PC-3 (cell line): ENCODE measurements around the gene TLE7. TPM values are rescaled to one million over a fixed set of nuclear protein-coding genes. Genes with fewer than 3 reads are reported as not detected.

ENCODE experiments used
- ATAC-seq: fragments of 200-7000 bp; cut with Tn5 transposase; 2 replicates; pipeline ENCODE4 v1.9.1; 2020; ENCODE audit warnings: mild to moderate bottlenecking, moderate library complexity
- BruUV-seq: library from RNA; stranded (reverse); fragments of 400-500 nt; replicated peaks from 2 replicates; lab custom pipeline; 2021; lab: Mats Ljungman, UMichigan
- CTCF ChIA-PET: fragments of 300-600 bp; sonication (Branson Sonifier 250); formaldehyde crosslinking; loops from one replicate; lab custom pipeline; 2022; ENCODE audit warnings: antibody characterized with exemption; lab: Charles Lee
- POLR2A ChIA-PET: fragments of 300-600 bp; sonication (Branson Sonifier 250); formaldehyde crosslinking; loops from one replicate; lab custom pipeline; 2022; ENCODE audit warnings: antibody characterized with exemption; ENCODE audit not compliant: unreplicated experiment; lab: Charles Lee
- DNase-seq: peaks from one replicate; pipeline ENCODE4 v3.0.0-alpha.2; 2015
- H2AFZ ChIP-seq: fragments of 300-600 bp; sonication (generic); 2 replicates; pipeline ENCODE4 v1.6.0; 2016; ENCODE audit warnings: antibody characterized with exemption, low read length
- H3F3A ChIP-seq: fragments of 300-600 bp; sonication (generic); one replicate; pipeline ENCODE4 v1.6.0; 2017; ENCODE audit warnings: antibody characterized with exemption, low read length, control low read depth, mild to moderate bottlenecking; ENCODE audit not compliant: unreplicated experiment
- H3K27ac ChIP-seq: fragments of 300-600 bp; sonication (generic); 2 replicates; pipeline ENCODE4 v1.5.1; 2016; ENCODE audit warnings: mild to moderate bottlenecking, low read length
- H3K27me3 ChIP-seq: fragments of 300-600 bp; sonication (generic); 2 replicates; pipeline ENCODE4 v1.6.1; 2016; ENCODE audit warnings: low read length, mixed read lengths
- H3K36me3 ChIP-seq: fragments of 300-600 bp; sonication (generic); 2 replicates; pipeline ENCODE4 v1.6.1; 2016; ENCODE audit warnings: low read depth, mixed run types, low read length, mixed read lengths
- H3K4me1 ChIP-seq: fragments of 300-600 bp; sonication (generic); 2 replicates; pipeline ENCODE4 v1.5.1; 2016; ENCODE audit warnings: low read length; ENCODE audit not compliant: insufficient read depth
- H3K4me2 ChIP-seq: fragments of 300-600 bp; sonication (generic); 2 replicates; pipeline ENCODE4 v1.6.0; 2016; ENCODE audit warnings: low read length
- H3K4me3 ChIP-seq: fragments of 300-600 bp; sonication (generic); 2 replicates; pipeline ENCODE4 v1.5.1; 2016; ENCODE audit warnings: mild to moderate bottlenecking, low read length, mixed read lengths
- H3K79me2 ChIP-seq: fragments of 300-600 bp; sonication (generic); 2 replicates; pipeline ENCODE4 v1.6.1; 2017; ENCODE audit warnings: low read length, mixed read lengths
- H3K9ac ChIP-seq: fragments of 300-600 bp; sonication (generic); 2 replicates; pipeline ENCODE4 v1.6.0; 2016; ENCODE audit warnings: mild to moderate bottlenecking, low read length
- H3K9me2 ChIP-seq: fragments of 300-600 bp; sonication (generic); replicated peaks from 2 replicates; pipeline ENCODE4 v1.6.1; 2016; ENCODE audit warnings: mixed run types, low read length, mixed read lengths
- H3K9me3 ChIP-seq: fragments of 300-600 bp; sonication (generic); 2 replicates; pipeline ENCODE4 v1.6.1; 2016; ENCODE audit warnings: low read length, mixed read lengths
- H4K20me1 ChIP-seq: fragments of 300-600 bp; sonication (generic); 2 replicates; pipeline ENCODE4 v1.6.1; 2016; ENCODE audit warnings: low read length, mixed read lengths
- EZH2 ChIP-seq: fragments of 300-600 bp; sonication (generic); IDR thresholded peaks from one replicate; pipeline ENCODE4 v1.6.1; 2017; ENCODE audit warnings: antibody characterized with exemption, mild to moderate bottlenecking, low read length; ENCODE audit not compliant: unreplicated experiment
- EZH2phosphoT487 ChIP-seq: fragments of 300-600 bp; sonication (generic); IDR thresholded peaks from 2 replicates; pipeline ENCODE4 v1.6.1; 2018; ENCODE audit warnings: mild to moderate bottlenecking, antibody characterized with exemption, low read length, borderline replicate concordance
- intact Hi-C: fragments of 100-400 bp; cut with micrococcal nuclease; formaldehyde crosslinking; loops from 2 replicates; pipeline ENCODE4 v1.9.0; 2023
- total RNA-seq: library from RNA; depleted of rRNA; stranded (reverse); fragments of >200 nt; gene quantifications from 2 replicates; pipeline ENCODE4 v1.2.3, GENCODE V29; 2014
- TF ChIP-seq, protein P1 (sequence below): fragments of 300-600 bp; sonication (generic); conservative IDR thresholded peaks from 2 replicates; pipeline ENCODE4 v1.5.1; 2017; ENCODE audit warnings: antibody characterized with exemption, low read depth, mild to moderate bottlenecking, low read length

TLE7 gene
- total RNA-seq, 1 experiment from 2014 or later = not detected

DNA sequence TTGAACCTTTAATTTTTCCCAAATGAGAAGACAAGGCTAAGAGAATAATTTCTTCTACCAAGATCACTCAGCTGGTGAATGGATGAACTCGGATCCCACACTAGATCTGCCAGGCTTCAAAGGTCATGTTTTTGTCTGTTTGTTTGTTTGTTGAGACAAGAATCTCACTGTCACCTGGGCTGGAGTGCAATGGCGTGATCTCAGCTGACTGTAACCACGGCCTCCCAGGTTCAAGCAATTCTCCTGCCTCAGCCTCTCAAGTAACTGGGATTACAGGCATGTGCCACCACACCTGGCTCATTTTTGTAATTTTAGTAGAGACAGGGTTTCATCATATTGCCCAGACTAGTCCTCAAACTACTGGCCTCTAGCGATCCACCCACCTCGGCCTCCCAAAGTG is 40.7 kb upstream of the TLE7 start:
- Histone ChIP-seq H3K27ac (no peak overlapping the region), H3K4me2 (no peak overlapping the region), H3K9me2 (no peaks in the 10 kb centered on the region), H3K79me2 (no peaks in the 10 kb centered on the region), H3K9ac (no peak overlapping the region), H3K36me3 (no peaks in the 10 kb centered on the region), H3K4me3 (no peak overlapping the region), H3K4me1 (peaks cover 6% of the 10 kb centered on the region; the same call in 1 of the 2 replicates), H3K9me3 (no peaks in the 10 kb centered on the region), H3K27me3 (no peaks in the 10 kb centered on the region), H3F3A (no peaks in the 10 kb centered on the region), H2AFZ (no peak overlapping the region), H4K20me1 (no peaks in the 10 kb centered on the region)
- ChIA-PET POLR2A (no interaction called here), CTCF (no interaction called here)
- TF ChIP-seq, protein P1, sequence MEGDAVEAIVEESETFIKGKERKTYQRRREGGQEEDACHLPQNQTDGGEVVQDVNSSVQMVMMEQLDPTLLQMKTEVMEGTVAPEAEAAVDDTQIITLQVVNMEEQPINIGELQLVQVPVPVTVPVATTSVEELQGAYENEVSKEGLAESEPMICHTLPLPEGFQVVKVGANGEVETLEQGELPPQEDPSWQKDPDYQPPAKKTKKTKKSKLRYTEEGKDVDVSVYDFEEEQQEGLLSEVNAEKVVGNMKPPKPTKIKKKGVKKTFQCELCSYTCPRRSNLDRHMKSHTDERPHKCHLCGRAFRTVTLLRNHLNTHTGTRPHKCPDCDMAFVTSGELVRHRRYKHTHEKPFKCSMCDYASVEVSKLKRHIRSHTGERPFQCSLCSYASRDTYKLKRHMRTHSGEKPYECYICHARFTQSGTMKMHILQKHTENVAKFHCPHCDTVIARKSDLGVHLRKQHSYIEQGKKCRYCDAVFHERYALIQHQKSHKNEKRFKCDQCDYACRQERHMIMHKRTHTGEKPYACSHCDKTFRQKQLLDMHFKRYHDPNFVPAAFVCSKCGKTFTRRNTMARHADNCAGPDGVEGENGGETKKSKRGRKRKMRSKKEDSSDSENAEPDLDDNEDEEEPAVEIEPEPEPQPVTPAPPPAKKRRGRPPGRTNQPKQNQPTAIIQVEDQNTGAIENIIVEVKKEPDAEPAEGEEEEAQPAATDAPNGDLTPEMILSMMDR = no peak
- no peak for TF ChIP-seq EZH2phosphoT487
- no peak for TF ChIP-seq EZH2
- ATAC-seq (no peak), DNase-seq (no peak)
- intact Hi-C loops = no loop called here
- BruUV-seq = no TSS peak

DNA sequence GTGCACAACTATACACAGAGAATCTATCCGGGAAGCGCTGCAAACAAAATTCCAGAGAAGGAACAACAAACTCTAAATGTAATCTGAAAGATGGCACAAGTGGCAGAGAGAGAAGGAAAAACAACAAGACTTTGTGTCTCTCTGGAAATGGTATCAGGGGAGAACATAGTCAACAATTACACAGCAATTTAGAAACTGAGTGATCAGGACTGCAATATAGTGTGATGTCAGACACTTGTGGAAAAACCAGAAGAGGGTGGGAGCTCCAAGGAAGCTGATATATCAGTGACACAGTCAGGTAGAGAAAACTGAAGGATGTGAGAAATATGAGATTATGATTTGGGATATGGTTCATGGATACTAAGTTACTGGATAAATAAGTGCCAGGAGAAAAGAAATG is 39.1 kb upstream of the TLE7 start:
- DNase-seq (no peak), ATAC-seq (no peak)
- no TSS peak for BruUV-seq
- Histone ChIP-seq H3K4me2 (no peak overlapping the region), H3K9me2 (no peaks in the 10 kb centered on the region), H2AFZ (no peak overlapping the region), H3K79me2 (no peaks in the 10 kb centered on the region), H3K4me3 (no peak overlapping the region), H4K20me1 (no peaks in the 10 kb centered on the region), H3K27ac (no peak overlapping the region), H3K4me1 (peaks cover 6% of the 10 kb centered on the region; the same call in 1 of the 2 replicates), H3K27me3 (no peaks in the 10 kb centered on the region), H3F3A (no peaks in the 10 kb centered on the region), H3K9ac (no peak overlapping the region), H3K9me3 (no peaks in the 10 kb centered on the region), H3K36me3 (peaks cover 8% of the 10 kb centered on the region)
- POLR2A ChIA-PET = no interaction called here
- TF ChIP-seq EZH2phosphoT487 (no peak), EZH2 (no peak)
- TF ChIP-seq, protein P1 = no peak
- intact Hi-C loops = no loop called here
- CTCF ChIA-PET = no interaction called here

DNA sequence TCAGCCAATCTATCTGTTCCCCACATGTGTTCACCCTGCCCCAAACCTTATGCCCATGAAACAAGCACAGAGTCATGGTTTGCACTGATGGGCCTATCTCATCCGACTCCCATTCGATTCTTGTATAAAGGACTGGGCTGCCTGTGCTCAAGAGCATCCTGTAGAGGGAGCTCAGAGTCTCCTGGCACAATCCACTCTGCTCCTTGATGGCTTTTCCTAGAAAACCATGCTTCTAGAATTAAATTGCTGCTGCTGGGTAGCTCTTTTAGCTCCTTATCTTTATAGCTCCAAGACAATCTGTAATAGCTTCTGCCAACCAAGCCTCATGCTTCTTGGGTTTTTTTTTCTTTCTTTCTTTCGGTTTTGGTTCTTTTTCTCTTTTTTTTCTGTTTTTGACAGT is 37.6 kb upstream of the TLE7 start:
- ChIA-PET CTCF (no interaction called here), POLR2A (no interaction called here)
- intact Hi-C loops = no loop called here

More for the DNA sequence above, 37.6 kb upstream of the TLE7 start:
- ATAC-seq (no peak), DNase-seq (peak; percentile 30)
- Histone ChIP-seq H3K4me2 (no peak overlapping the region), H3K79me2 (no peaks in the 10 kb centered on the region), H3K4me3 (no peak overlapping the region), H3F3A (peaks cover under 1% of the 10 kb centered on the region), H3K9me3 (no peaks in the 10 kb centered on the region), H3K4me1 (peaks cover 17% of the 10 kb centered on the region), H3K9me2 (no peaks in the 10 kb centered on the region), H3K36me3 (peaks cover 15% of the 10 kb centered on the region), H2AFZ (no peak overlapping the region), H3K9ac (no peak overlapping the region), H3K27me3 (no peaks in the 10 kb centered on the region), H3K27ac (no peak overlapping the region), H4K20me1 (no peaks in the 10 kb centered on the region)
- TF ChIP-seq EZH2phosphoT487 (no peak), EZH2 (no peak)
- TF ChIP-seq, protein P1 = peak; percentile 56
- BruUV-seq = no TSS peak
